HG02884 (cell line): ENCODE measurements around the gene CA11.

Experiments used
- ATAC-seq: cut with Tn5 transposase; IDR thresholded peaks from one replicate; pipeline ENCODE4 v1.9.1; 2021; ENCODE audit warnings: mild to moderate bottlenecking, moderate library complexity; ENCODE audit not compliant: unreplicated experiment

Gene CA11

DNA sequence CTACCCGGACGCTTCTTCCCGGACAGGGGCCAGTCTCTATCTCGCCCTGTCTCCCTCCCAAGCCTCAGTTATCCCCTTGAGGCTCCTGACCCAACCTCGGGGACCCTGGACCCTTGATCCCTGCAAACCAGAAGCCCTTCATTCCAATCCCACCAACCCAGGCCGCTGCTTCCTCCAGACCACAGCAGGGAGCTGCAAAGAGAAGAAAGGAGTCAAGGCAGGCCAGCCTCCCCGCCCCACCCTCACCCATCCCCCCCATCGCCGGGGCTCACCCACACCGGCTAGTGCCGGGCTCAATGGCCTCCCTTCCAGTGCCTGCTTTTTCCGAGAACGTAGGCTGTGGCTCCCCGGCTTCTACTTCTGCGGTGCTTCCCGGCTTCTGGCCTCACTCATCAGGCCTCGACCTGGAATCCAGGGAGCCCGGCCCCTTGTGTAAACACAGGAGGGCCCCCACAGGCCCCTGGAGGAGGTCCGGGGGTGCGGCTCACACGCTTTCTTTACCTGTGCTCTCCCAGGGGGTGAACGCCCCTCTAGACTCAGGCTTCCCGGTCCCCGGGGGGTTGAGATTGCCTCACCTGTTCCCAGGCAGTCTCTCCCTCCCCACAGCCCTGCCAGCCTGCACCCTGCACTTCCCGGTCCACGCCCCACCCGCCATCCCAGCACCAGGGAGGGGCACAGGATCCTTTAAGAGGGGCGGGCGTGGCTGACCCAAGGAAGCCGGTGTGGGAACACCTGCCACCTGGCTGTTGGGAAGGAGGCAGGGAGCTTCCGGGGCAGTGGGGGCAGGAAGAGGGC is 31.4 kb downstream of the CA11 start, which contains the start of gene FAM83E:
Gene FAM83E (minus strand): TSS at position 641 of the 795 bp plus-strand sequence. CDS start 1,704 bp downstream, outside the sequence.
- ATAC-seq = no peak

- no peak for ATAC-seq
Measured at GRCh38 chr19:48613852-48614435, 32.0 kb downstream of the CA11 start.

DNA sequence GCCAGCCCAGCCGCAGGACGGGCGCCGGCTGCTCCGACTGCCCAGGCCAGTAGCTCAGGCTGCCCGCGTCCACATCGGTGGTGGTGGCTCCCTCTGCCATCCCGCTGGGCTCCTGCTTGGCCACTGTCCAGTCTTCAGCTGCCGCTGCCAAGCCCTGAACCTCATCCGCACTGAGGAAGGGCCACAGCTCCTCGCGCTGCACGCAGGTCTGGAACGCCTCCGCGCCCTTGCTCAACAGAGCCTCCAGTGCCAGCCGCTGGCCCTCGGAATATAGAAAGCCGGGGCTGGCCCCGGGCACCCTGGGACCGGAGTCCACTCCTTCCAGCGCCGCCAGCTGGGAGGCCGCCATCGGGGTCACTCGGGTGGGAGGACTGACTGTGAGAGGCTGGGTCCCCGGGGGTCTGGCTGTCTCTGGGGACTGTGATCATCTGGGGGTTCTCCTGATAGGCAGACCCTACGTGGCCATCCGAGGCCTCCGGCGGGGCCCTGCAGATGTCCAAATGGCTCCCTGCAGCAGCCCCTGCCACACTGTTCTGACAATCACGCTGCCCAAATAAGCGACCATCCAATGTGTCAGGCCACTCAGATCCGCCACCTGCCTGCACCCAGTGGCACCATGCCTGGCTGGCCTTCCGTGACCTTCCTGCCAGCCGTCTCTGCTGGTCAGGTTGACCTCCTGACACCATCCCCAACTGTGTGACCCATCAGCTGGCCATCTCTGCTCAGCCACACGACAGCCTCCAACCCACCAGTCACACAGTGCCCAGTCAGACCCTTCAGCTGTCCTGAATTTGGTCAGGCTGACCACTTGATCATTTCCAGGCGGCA is 32.7 kb downstream of the CA11 start:
- no peak for ATAC-seq

GRCh38 chr19:48611872-48612271 is 34.1 kb downstream of the CA11 start:
- no peak for ATAC-seq

DNA sequence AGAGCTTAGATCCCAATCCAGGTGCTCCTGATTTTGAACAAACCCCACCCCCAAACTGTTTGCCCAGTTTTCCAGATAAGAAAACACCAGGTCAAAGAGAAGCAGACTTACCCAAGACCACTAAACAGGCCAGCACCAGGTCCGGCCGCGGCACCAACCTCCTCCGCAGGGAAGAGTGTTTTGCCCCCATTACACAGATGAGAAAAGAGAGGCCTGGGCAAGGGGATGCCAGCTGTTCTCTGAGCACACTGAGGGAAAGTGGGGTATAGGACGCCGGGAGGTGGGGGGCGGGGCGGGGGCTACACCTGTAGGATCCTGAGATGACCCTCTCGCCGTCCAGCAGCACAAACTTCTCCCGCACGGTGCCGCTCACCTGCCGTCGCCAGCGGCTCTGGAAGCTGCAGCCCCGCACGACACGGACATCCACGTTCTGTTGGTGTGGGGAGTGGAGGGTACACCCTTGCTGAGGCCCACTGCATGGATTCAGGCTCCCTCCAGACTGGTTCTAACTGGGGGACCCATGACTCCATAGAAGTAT is 36.3 kb downstream of the CA11 start:
- ATAC-seq = no peak

DNA sequence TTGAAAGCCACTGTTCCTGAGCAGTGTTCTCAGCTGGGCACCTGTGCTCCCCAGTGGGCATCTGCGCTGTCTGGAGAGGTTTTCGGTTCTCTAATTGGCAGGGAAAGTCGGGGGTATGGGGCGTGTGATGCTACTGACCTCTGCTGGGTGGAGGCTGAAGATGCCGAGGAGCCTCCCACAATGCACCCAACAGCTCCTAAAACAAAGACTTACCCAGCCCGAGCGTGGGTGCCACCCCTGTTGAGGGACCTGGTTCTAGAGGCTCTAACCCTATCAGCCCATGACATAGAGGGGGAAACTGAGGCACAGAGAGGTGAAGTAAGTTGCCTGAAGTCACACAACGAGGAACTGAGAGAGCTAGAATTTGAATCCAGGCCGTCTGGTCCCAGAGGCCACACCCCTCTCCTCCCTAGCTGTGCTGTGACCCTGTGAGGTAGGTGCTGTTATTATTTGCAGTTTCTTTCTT is 37.2 kb downstream of the CA11 start:
- ATAC-seq = no peak

GRCh38 chr19:48607359-48607755 is 38.6 kb downstream of the CA11 start:
- ATAC-seq = no peak

- ATAC-seq = no peak
Measured at GRCh38 chr19:48606463-48607358, 39.3 kb downstream of the CA11 start, which contains the start of gene SPACA4. SPACA4 (plus strand) TSS chr19:48606742; CDS start chr19:48606979, 237 bp downstream.

GRCh38 chr19:48603850-48604249 is 42.1 kb downstream of the CA11 start:
- ATAC-seq = no peak

GRCh38 chr19:48603449-48603848 is 42.5 kb downstream of the CA11 start:
- no peak for ATAC-seq

GRCh38 chr19:48603001-48603400 is 43.0 kb downstream of the CA11 start:
- no peak for ATAC-seq

GRCh38 chr19:48600679-48601417 is 45.1 kb downstream of the CA11 start:
- ATAC-seq = no peak

- no peak for ATAC-seq
Measured at GRCh38 chr19:48598996-48599700, 46.8 kb downstream of the CA11 start.

DNA sequence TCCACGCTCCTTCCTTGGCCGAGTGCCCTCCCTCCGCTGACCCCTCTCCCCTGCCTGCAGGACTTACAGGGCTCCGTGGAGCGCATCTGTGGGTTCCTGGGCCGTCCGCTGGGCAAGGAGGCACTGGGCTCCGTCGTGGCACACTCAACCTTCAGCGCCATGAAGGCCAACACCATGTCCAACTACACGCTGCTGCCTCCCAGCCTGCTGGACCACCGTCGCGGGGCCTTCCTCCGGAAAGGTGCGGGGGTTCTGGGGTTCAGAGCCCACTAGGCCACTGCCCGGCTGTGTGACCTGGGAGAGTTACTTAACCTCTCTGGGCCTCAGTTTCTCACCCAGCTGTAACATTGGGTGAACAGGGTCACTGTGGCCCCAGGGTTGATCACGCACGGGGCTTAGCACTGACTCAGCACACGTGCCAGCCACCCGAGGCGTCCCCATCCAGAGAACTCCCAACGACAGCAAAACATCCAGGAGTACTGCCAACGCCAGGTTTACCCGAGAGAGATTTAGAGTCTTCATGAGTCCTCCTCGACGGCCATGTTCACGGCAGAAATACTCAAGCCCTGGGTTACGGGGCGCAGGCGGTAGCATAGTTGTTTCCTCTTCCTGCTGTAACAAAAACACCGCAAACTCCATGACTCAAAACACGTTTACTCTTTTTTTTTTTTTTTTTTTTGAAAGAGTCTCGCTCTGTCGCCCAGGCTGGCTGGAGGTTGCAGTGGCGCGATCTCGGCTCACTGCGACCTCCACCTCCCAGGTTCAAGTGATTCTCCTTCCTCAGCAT is 49.1 kb downstream of the CA11 start:
- no peak for ATAC-seq

GRCh38 chr19:48596237-48596636 is 49.8 kb downstream of the CA11 start:
- no peak for ATAC-seq

DNA sequence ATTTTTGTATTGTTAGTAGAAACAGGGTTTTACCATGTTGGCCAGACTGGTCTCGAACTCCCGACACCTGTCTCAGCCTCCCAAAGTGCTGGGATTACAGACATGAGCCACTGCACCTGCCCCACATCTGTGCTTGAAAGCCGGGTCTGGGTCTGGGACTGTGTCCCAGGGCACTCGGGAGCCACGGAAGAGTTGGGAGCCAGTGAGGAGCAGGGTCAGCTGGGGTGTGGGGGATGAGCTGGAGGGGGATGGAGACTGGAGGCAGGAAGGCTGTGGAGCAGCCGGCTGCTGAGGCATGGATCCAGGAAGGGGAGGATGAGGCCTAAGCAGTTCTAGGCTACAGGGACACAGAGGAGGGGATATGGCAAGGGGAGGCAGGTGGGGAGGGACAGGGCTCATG is 50.2 kb downstream of the CA11 start:
- ATAC-seq = no peak

DNA sequence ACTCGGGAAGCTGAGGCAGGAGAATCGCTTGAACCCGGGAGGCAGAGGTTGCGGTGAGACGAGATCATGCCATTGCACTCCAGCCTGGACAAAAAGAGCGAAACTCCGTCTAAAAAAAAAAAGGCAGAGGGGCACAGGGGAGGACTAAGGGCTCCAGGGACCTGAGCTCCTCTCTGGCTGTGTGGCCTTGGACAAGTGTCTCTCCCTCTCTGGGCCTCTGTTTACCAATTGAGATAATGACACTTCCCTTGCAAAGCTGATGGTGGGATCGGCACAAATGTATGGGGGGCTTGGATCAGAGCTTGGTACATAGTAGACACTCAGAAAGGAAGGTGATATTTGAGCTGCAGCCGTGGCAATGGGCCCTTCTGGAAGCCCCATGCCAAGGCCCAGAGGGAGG is 50.8 kb downstream of the CA11 start:
- ATAC-seq = no peak

DNA sequence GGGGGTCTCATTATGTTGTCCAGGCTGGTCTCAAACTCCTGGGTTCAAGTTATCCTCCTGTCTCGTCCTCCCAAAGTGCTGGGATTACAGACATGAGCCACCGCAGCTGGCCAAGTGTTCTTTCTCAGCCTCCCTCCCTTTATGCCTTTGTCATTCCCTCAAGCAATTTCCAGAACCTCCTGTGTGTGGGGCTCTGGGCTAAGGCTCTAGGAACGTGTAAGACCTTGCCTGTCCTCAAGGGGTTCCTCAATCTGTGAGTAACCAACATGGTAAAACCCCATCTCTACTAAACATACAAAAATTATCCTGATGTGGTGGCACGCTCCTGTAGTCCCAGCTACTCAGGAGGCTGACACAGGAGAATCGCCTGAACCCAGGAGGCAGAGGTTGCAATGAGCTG is 55.0 kb downstream of the CA11 start:
- ATAC-seq = no peak
